GM12865 (cell line): ENCODE data around the gene SMYD2.

Source experiments
- DNase-seq: peaks from one replicate; pipeline ENCODE4 v3.0.0; 2010; ENCODE audit warnings: low read depth
- H3K4me3 ChIP-seq: 2 replicates; pipeline ENCODE4 v1.5.1; 2011; ENCODE audit warnings: mild to moderate bottlenecking, low read depth, low read length, control low read depth
- TF ChIP-seq, protein P1 (sequence below): IDR thresholded peaks from 2 replicates; pipeline ENCODE4 v1.5.1; 2011; ENCODE audit warnings: low read length, control low read depth, low read depth, inconsistent platforms; ENCODE audit not compliant: insufficient read depth; ENCODE audit errors: missing control alignments

SMYD2 gene

DNA sequence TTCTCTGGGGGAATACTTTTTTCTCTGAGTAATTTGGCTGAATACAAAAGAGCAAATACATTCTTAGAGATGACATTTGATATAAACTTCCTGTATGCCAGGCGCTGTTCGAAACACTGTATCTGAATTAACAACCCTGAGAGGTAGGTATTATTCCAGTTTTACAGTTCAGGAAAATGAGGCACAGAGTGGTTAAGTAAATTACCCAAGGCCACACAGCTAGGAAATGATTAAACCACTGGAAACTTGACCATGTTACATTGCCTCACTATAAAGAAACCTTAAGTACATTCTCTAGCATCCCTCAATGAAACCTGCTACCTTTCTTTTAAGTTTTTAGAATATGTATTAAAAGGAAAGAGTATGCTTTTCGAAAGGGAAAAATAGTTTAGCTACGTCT, 54.6 kb downstream of the SMYD2 start:
- no peak for DNase-seq
- H3K4me3 ChIP-seq: no peak overlapping the region
- TF ChIP-seq, protein P1, sequence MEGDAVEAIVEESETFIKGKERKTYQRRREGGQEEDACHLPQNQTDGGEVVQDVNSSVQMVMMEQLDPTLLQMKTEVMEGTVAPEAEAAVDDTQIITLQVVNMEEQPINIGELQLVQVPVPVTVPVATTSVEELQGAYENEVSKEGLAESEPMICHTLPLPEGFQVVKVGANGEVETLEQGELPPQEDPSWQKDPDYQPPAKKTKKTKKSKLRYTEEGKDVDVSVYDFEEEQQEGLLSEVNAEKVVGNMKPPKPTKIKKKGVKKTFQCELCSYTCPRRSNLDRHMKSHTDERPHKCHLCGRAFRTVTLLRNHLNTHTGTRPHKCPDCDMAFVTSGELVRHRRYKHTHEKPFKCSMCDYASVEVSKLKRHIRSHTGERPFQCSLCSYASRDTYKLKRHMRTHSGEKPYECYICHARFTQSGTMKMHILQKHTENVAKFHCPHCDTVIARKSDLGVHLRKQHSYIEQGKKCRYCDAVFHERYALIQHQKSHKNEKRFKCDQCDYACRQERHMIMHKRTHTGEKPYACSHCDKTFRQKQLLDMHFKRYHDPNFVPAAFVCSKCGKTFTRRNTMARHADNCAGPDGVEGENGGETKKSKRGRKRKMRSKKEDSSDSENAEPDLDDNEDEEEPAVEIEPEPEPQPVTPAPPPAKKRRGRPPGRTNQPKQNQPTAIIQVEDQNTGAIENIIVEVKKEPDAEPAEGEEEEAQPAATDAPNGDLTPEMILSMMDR: no peak

DNA sequence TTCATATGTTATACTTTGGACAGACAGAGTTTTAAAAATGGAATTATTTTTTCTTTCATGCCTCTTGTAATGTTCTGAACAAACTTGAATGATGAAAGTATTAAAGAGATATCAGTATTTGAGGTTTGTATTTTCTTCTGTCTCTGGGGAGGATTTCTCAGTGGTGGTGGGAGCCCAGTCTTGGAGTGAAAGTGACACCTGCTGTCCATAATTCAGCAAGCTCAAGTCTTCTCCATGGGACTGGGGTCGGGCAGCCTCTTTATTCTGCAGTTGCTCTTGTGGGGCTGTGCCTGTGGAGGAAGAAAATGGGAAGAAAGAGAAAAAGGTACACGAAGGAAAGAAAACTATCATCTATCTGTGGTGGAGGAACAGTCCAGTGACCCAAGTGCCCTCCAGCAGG, 56.1 kb downstream of the SMYD2 start:
- DNase-seq: no peak
- H3K4me3 ChIP-seq: no peak overlapping the region
- TF ChIP-seq, protein P1: no peak

DNA sequence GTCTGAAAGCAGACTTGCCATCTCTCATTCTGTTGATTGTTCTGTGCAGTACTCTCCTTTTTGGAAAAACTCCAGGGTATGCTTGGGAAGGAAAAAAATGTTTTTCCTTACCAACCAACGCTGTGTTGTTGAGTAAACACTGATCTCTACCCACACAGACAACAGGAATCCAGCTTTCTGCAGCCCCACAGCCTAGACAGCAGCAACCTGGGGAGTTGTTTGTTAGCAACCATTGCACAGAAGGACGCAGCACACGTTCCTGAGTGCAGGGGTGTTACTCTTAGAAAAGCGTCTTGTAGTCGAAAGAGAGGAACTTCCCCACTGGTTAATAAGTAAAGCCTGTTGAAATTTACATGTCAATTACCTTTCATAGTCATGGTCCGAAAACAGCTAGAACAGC, 56.6 kb downstream of the SMYD2 start:
- TF ChIP-seq, protein P1: no peak
- DNase-seq: no peak
- H3K4me3 ChIP-seq: no peak overlapping the region

DNA sequence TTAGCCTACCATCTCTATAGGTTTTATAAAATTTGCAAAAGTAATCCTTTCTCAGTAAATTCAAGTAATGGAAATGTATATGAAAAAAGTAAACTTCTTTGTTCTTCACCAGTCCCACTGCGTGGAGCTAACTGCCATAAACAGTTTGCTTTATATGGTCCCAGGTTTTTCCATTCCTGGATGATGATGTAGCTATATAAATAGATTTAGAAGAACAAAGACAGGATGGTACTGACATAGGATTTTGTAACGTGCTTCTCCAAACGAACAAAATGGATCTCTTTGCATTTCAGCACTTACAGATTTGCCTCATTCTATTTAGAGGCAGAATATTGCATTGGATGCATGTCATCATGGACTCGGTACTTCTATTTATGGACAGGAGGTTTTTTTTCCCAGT, 57.3 kb downstream of the SMYD2 start:
- DNase-seq: no peak
- H3K4me3 ChIP-seq: no peak overlapping the region
- TF ChIP-seq, protein P1: no peak

DNA sequence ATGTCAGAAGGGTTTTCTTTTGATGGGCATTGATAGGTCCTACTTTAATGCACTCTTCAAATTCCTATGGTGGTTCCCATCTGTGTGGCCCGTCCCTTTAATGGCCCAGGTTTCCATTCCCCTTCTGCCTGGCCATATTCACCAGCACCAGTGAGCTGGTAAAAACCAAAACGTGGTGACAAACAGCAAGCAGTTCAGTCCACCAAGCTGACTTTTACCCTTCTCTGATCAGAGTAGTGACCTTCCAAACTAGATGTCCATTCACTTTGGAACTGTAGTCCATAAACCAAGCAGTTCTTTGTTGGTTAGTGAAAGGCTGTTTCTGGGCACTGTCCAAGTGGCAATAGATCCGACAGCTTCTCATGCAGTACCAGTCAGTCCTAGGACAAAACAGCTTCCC, 60.5 kb downstream of the SMYD2 start:
- DNase-seq: no peak
- H3K4me3 ChIP-seq: no peak overlapping the region
- TF ChIP-seq, protein P1: no peak

DNA sequence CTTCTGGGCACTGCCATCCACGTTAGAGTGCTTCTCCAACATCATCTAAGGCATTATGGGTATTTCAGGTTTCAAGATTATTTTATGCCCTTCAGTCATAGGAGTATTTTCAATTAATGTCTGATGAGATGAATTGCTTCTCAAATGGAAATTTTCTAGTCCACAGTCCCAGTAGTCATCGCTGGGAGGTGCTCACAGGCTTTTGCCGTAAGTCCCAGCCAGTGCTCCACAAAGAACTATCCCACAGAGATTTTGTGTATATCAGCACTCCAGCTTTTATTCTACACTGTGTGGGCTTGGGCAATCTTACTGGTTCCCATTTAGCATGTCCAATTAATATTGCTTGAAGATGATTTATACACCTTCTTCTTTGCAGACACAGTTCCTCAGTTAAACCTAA, 61.0 kb downstream of the SMYD2 start:
- DNase-seq: no peak
- H3K4me3 ChIP-seq: no peak overlapping the region
- TF ChIP-seq, protein P1: no peak

DNA sequence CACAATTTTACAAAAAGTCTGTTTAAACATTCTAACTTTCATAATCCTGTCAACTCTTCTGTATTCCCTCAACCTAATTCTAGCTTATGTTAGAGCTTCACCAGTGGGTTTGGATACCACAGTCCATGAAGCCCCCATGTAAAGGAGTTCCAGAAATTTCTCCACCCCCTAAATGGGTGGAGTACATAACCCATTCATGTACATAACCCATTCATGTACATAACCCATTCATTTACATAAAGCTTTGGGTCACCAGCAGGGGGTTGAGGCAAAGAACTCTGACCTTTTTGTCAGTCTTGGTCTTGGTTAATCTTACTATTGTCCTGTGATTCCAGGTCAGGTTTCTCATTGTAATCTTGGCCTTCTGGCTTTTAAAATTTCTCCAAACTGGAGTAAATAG, 61.6 kb downstream of the SMYD2 start:
- no peak for DNase-seq
- TF ChIP-seq, protein P1: no peak
- no peak overlapping the region for H3K4me3 ChIP-seq
